Measurements from ENCODE around the gene SEMA3F.

The SEMA3F gene

GRCh38 chr3:50230104-50230793 lies 75.1 kb downstream of the SEMA3F start:
- H3K4me1 ChIP-seq (ENCODE audit: low read length), result peaks cover 8% of the 10 kb centered on the region
- no peak for TF ChIP-seq EZH2 (optimal IDR thresholded peaks at IDR 0.05; ENCODE audit: low read depth, low read length)
- TF ChIP-seq CTCF (IDR thresholded peaks at IDR 0.05; ENCODE audit: low read length), result no peak
- TF ChIP-seq EZH2phosphoT487 (IDR thresholded peaks at IDR 0.05; ENCODE audit: low read length), result no peak
- peaks cover 4% of the 10 kb centered on the region; the same call in 1 of the 2 replicates for H3K27me3 ChIP-seq (replicated peaks; ENCODE audit: insufficient read depth, low read length)
- no peak overlapping the region for H3K4me2 ChIP-seq (ENCODE audit: low read depth, low read length)
- 0 out of 2 replicates have a peak, but pooled peaks cover 9% of the 10 kb centered on the region for H3K79me2 ChIP-seq (ENCODE audit: low read length)
- no peaks in the 10 kb centered on the region for H4K20me1 ChIP-seq (ENCODE audit: insufficient read depth, low read length)
- H3K4me3 ChIP-seq (ENCODE audit: low read length), result no peak overlapping the region
- no peak for DNase-seq
- H3K36me3 ChIP-seq (replicated peaks; ENCODE audit: insufficient read depth, low read length), result no peaks in the 10 kb centered on the region
- no peak overlapping the region for H2AFZ ChIP-seq (ENCODE audit: low read length)
- H3K9me2 ChIP-seq (replicated peaks; ENCODE audit: insufficient read depth, low read length), result no peaks in the 10 kb centered on the region
- H3K9ac ChIP-seq (ENCODE audit: low read length), result no peak overlapping the region
- no peak overlapping the region for H3K27ac ChIP-seq (ENCODE audit: low read length)
- no peaks in the 10 kb centered on the region for H3K9me3 ChIP-seq (replicated peaks; ENCODE audit: insufficient read depth, low read length)
- peaks cover 5% of the 10 kb centered on the region; the same call in 1 of the 2 replicates for H3F3A ChIP-seq (ENCODE audit: insufficient read depth, low read length)

GRCh38 chr3:50230794-50231125 lies 75.6 kb downstream of the SEMA3F start:
- no peaks in the 10 kb centered on the region for H4K20me1 ChIP-seq (ENCODE audit: insufficient read depth, low read length)
- H3K9me2 ChIP-seq (replicated peaks; ENCODE audit: insufficient read depth, low read length), result no peaks in the 10 kb centered on the region
- H3K27ac ChIP-seq (ENCODE audit: low read length), result no peak overlapping the region
- no peak overlapping the region for H3K4me2 ChIP-seq (ENCODE audit: low read depth, low read length)
- no peak overlapping the region for H2AFZ ChIP-seq (ENCODE audit: low read length)
- DNase-seq, result no peak
- no peaks in the 10 kb centered on the region for H3K36me3 ChIP-seq (replicated peaks; ENCODE audit: insufficient read depth, low read length)
- no peaks in the 10 kb centered on the region for H3K27me3 ChIP-seq (replicated peaks; ENCODE audit: insufficient read depth, low read length)
- H3K4me3 ChIP-seq (ENCODE audit: low read length), result no peak overlapping the region
- TF ChIP-seq CTCF (IDR thresholded peaks at IDR 0.05; ENCODE audit: low read length), result no peak
- TF ChIP-seq EZH2phosphoT487 (IDR thresholded peaks at IDR 0.05; ENCODE audit: low read length), result no peak
- TF ChIP-seq EZH2 (optimal IDR thresholded peaks at IDR 0.05; ENCODE audit: low read depth, low read length), result no peak
- H3K79me2 ChIP-seq (ENCODE audit: low read length), result 0 out of 2 replicates have a peak, but pooled peaks cover 9% of the 10 kb centered on the region
- H3K9ac ChIP-seq (ENCODE audit: low read length), result no peak overlapping the region
- peaks cover 8% of the 10 kb centered on the region for H3K4me1 ChIP-seq (ENCODE audit: low read length)
- H3F3A ChIP-seq (ENCODE audit: insufficient read depth, low read length), result peaks cover 5% of the 10 kb centered on the region; the same call in 1 of the 2 replicates
- H3K9me3 ChIP-seq (replicated peaks; ENCODE audit: insufficient read depth, low read length), result no peaks in the 10 kb centered on the region

GRCh38 chr3:50231581-50231980 lies 76.5 kb downstream of the SEMA3F start:
- Histone ChIP-seq H3K27ac (ENCODE audit: low read length) (no peak overlapping the region), H3K9ac (ENCODE audit: low read length) (no peak overlapping the region), H2AFZ (ENCODE audit: low read length) (no peak overlapping the region), H3K27me3 (replicated peaks; ENCODE audit: insufficient read depth, low read length) (no peaks in the 10 kb centered on the region), H3K79me2 (ENCODE audit: low read length) (peaks cover 13% of the 10 kb centered on the region), H3K36me3 (replicated peaks; ENCODE audit: insufficient read depth, low read length) (no peaks in the 10 kb centered on the region), H3K4me1 (ENCODE audit: low read length) (peaks cover 8% of the 10 kb centered on the region), H3K9me3 (replicated peaks; ENCODE audit: insufficient read depth, low read length) (no peaks in the 10 kb centered on the region), H3K4me2 (ENCODE audit: low read depth, low read length) (no peak overlapping the region), H4K20me1 (ENCODE audit: insufficient read depth, low read length) (no peaks in the 10 kb centered on the region), H3K9me2 (replicated peaks; ENCODE audit: insufficient read depth, low read length) (no peaks in the 10 kb centered on the region), H3F3A (ENCODE audit: insufficient read depth, low read length) (peaks cover 5% of the 10 kb centered on the region; the same call in 1 of the 2 replicates), H3K4me3 (ENCODE audit: low read length) (no peak overlapping the region)
- DNase-seq, result no peak
- TF ChIP-seq EZH2phosphoT487 (IDR thresholded peaks at IDR 0.05; ENCODE audit: low read length) (no peak), CTCF (IDR thresholded peaks at IDR 0.05; ENCODE audit: low read length) (no peak), EZH2 (optimal IDR thresholded peaks at IDR 0.05; ENCODE audit: low read depth, low read length) (no peak)
